Keratinocyte (primary cell): ENCODE measurements around the gene TRPC3. TPM values are rescaled to one million over a fixed set of nuclear protein-coding genes. Genes with fewer than 3 reads are reported as not detected.

Experiments
- DNase-seq: peaks from one replicate; pipeline ENCODE4 v3.0.0-alpha.2; 2011; ENCODE audit warnings: low read depth, missing footprints, low spot score
- FAIRE-seq: peaks from 2 replicates; lab custom pipeline; 2011; peaks lifted over from hg19 to GRCh38; lab: Jason Lieb, UNC
- H2AFZ ChIP-seq: 2 replicates; pipeline ENCODE4 v1.6.0; 2012; ENCODE audit warnings: low read length, control low read depth, inconsistent platforms; ENCODE audit not compliant: control insufficient read depth
- H3K27ac ChIP-seq: 2 replicates; pipeline ENCODE4 v1.5.1; 2011; ENCODE audit warnings: low read length; ENCODE audit not compliant: control insufficient read depth, insufficient read depth
- H3K27me3 ChIP-seq: 3 replicates; pipeline ENCODE4 v1.6.0; 2011; ENCODE audit warnings: low read length; ENCODE audit not compliant: control insufficient read depth, insufficient read depth; ENCODE audit errors: extremely low read depth
- H3K36me3 ChIP-seq, 2 experiments: 2 replicates in 1 of 2; 3 replicates in 1 of 2; pipeline ENCODE4 v1.5.1; 2011; ENCODE audit warnings: low read length in 2 of 2, mild to moderate bottlenecking in 1 of 2; ENCODE audit not compliant: control insufficient read depth in 2 of 2, insufficient read depth in 2 of 2; ENCODE audit errors: extremely low read depth in 1 of 2
- H3K4me1 ChIP-seq: 3 replicates; pipeline ENCODE4 v1.5.1; 2011; ENCODE audit warnings: low read length; ENCODE audit not compliant: control insufficient read depth, insufficient read depth; ENCODE audit errors: extremely low read depth
- H3K4me2 ChIP-seq: 3 replicates; pipeline ENCODE4 v1.6.0; 2011; ENCODE audit warnings: low read depth, low read length; ENCODE audit not compliant: control insufficient read depth, insufficient read depth; ENCODE audit errors: extremely low read depth
- H3K4me3 ChIP-seq, 3 experiments: fragments of 200-600 bp in 1 of 3; sonication (generic) in 1 of 3; 2 replicates in 2 of 3; 3 replicates in 1 of 3; pipeline ENCODE4 v1.5.1; 2011 to 2016; ENCODE audit warnings: low read length in 3 of 3, mild to moderate bottlenecking in 3 of 3, control low read depth in 2 of 3, inconsistent platforms in 1 of 3, low read depth in 1 of 3, mixed read lengths in 1 of 3, mixed run types in 1 of 3, moderate library complexity in 1 of 3; ENCODE audit not compliant: control insufficient read depth in 2 of 3, insufficient read depth in 2 of 3; ENCODE audit errors: extremely low read depth in 1 of 3
- H3K79me2 ChIP-seq: 2 replicates; pipeline ENCODE4 v1.6.0; 2012; ENCODE audit warnings: low read length; ENCODE audit not compliant: control insufficient read depth, insufficient read depth
- H3K9ac ChIP-seq: 3 replicates; pipeline ENCODE4 v1.6.0; 2011; ENCODE audit warnings: low read length; ENCODE audit not compliant: control insufficient read depth, insufficient read depth; ENCODE audit errors: extremely low read depth
- H3K9me1 ChIP-seq: 3 replicates; pipeline ENCODE4 v1.6.0; 2011; ENCODE audit warnings: low read length; ENCODE audit not compliant: control insufficient read depth, insufficient read depth; ENCODE audit errors: extremely low read depth
- H3K9me3 ChIP-seq: 2 replicates; pipeline ENCODE4 v1.5.1; 2012; ENCODE audit warnings: low read depth, low read length; ENCODE audit not compliant: control insufficient read depth
- H4K20me1 ChIP-seq: 3 replicates; pipeline ENCODE4 v1.6.0; 2011; ENCODE audit warnings: low read length; ENCODE audit not compliant: control insufficient read depth, insufficient read depth; ENCODE audit errors: extremely low read depth
- EZH2 ChIP-seq: IDR thresholded peaks from one replicate; pipeline ENCODE4 v1.6.1; 2012; ENCODE audit warnings: inconsistent platforms, mild to moderate bottlenecking, low read length, moderate library complexity
- dilution Hi-C: fragments of 300-500 bp; cut with MboI; formaldehyde crosslinking; loops from one replicate; pipeline ENCODE4 v1.7.0; 2020; ENCODE audit warnings: low sequenced_read_pairs; ENCODE audit not compliant: extremely low pct_ligation_motif_present
- polyA plus RNA-seq, 5 experiments: library from polyadenylated mRNA; depleted of rRNA in 3 of 5; stranded (reverse) in 3 of 5; stranded (forward) in 1 of 5; unstranded in 1 of 5; fragments of >200 nt; gene quantifications; 1 replicate in 1 of 5; 2 replicates in 3 of 5; 3 replicates in 1 of 5; pipeline versions ENCODE4 v1.2.1 to v1.2.3, GENCODE V29; 2011 to 2012; ENCODE audit warnings: missing spikeins in 2 of 5, low read depth in 1 of 5, low replicate concordance in 1 of 5
- TF ChIP-seq, protein P1 (sequence below), 3 experiments: IDR thresholded peaks in 1 of 3; conservative IDR thresholded peaks in 1 of 3; optimal IDR thresholded peaks in 1 of 3; 2 replicates in 2 of 3; 3 replicates in 1 of 3; pipeline versions ENCODE3 to v1.5.1; 2011; ENCODE audit warnings: low read length in 3 of 3, mild to moderate bottlenecking in 3 of 3, moderate library complexity in 2 of 3, control low read depth in 1 of 3, inconsistent platforms in 1 of 3; ENCODE audit not compliant: insufficient read depth in 2 of 3; ENCODE audit errors: extremely low read depth in 1 of 3

Gene TRPC3
- polyA plus RNA-seq, 1 donor (not counting 4 experiments of a cell fraction or from before 2014, with no cell fraction given): not detected

DNA sequence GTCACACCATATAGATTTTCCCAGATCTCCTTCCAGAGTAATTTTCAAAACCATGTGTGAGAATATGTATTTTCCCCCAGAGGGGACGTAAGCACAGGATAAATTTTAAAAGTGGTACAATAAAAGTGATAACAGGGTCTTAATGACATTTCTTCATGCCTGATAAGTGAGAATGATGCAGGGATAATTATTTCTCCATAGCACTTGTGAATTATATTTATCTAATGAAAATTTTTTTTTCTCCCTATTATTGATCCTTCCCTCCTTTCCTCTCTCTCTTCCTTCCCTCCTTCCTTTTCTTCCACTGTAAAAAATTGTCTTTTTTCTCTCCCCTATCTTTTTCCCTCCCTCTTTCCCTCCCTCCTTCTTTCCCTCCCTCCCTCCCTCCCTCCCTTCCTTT lies 17.0 kb upstream of the TRPC3 start:
- H3K4me1 ChIP-seq: no peaks in the 10 kb centered on the region
- no peak overlapping the region for H3K9ac ChIP-seq
- no peaks in the 10 kb centered on the region for H3K79me2 ChIP-seq
- H3K9me3 ChIP-seq: no peaks in the 10 kb centered on the region
- DNase-seq (no peak), FAIRE-seq (no peak)
- no peak overlapping the region for H3K4me3 ChIP-seq
- no peaks in the 10 kb centered on the region for H3K27me3 ChIP-seq
- H3K27ac ChIP-seq: no peak overlapping the region
- no peak for TF ChIP-seq EZH2
- no peaks in the 10 kb centered on the region for H3K36me3 ChIP-seq
- no peak overlapping the region for H3K4me2 ChIP-seq
- H2AFZ ChIP-seq: no peak overlapping the region
- dilution Hi-C loops: no loop called here
- H3K9me1 ChIP-seq: no peaks in the 10 kb centered on the region
- H4K20me1 ChIP-seq: no peaks in the 10 kb centered on the region

DNA sequence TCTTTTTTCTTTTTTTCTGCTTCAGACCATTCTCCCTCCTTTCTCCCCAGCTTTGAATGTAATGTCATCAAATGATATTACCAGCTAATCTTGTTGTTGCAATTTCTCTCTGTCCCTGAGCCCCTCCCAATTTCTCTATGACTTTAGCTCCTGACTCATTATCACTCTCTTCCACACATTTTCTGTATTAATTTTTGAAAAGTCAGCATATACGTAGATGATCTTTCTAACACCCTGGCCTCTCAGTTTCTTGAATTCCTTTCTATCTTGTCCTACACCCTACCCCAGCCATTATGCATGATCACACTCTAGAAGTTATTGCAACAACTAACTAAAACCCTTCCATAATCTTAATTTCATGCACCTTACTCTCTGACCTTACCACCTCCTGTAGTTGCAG lies 13.1 kb upstream of the TRPC3 start:
- no peak overlapping the region for H3K9ac ChIP-seq
- FAIRE-seq: no peak
- H2AFZ ChIP-seq: no peak overlapping the region
- TF ChIP-seq, protein P1, sequence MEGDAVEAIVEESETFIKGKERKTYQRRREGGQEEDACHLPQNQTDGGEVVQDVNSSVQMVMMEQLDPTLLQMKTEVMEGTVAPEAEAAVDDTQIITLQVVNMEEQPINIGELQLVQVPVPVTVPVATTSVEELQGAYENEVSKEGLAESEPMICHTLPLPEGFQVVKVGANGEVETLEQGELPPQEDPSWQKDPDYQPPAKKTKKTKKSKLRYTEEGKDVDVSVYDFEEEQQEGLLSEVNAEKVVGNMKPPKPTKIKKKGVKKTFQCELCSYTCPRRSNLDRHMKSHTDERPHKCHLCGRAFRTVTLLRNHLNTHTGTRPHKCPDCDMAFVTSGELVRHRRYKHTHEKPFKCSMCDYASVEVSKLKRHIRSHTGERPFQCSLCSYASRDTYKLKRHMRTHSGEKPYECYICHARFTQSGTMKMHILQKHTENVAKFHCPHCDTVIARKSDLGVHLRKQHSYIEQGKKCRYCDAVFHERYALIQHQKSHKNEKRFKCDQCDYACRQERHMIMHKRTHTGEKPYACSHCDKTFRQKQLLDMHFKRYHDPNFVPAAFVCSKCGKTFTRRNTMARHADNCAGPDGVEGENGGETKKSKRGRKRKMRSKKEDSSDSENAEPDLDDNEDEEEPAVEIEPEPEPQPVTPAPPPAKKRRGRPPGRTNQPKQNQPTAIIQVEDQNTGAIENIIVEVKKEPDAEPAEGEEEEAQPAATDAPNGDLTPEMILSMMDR (optimal IDR thresholded peaks at IDR 0.05 in 1 of 3, IDR thresholded peaks at IDR 0.05 in 1 of 3, conservative IDR thresholded peaks at IDR 0.05 in 1 of 3; ENCODE audit: extremely low read depth in 1 of 3, insufficient read depth in 2 of 3, low read length in 3 of 3): no peak
- TF ChIP-seq EZH2: no peak
- H3K27ac ChIP-seq: no peak overlapping the region
- no peak overlapping the region for H3K4me3 ChIP-seq
- H4K20me1 ChIP-seq: no peaks in the 10 kb centered on the region
- no peak overlapping the region for H3K4me2 ChIP-seq
- no peaks in the 10 kb centered on the region for H3K36me3 ChIP-seq
- dilution Hi-C loops: no loop called here
- no peak for DNase-seq
- H3K27me3 ChIP-seq: no peaks in the 10 kb centered on the region
- no peaks in the 10 kb centered on the region for H3K79me2 ChIP-seq
- no peaks in the 10 kb centered on the region for H3K9me3 ChIP-seq
- no peaks in the 10 kb centered on the region for H3K4me1 ChIP-seq
- no peaks in the 10 kb centered on the region for H3K9me1 ChIP-seq

DNA sequence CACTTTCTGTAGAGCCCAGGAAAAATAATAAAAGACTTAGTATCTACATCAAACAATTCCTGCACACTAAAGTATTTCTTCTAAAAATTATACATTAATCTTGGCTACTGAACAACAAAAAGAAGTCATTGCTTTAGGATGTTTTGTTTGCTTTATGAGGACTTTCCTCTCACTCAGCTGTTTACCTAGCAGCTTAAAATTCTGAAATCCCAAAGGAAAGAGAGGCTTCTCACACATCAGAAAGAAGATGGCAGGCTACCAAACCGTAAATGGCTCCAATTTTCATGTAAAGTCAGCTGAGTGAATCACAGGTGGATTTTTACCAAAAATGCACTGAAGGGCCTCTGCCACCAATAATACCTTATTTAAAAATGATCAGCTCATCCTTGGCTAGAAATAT lies 9.0 kb upstream of the TRPC3 start:
- no peak overlapping the region for H2AFZ ChIP-seq
- dilution Hi-C loops: no loop called here
- H3K27me3 ChIP-seq: no peaks in the 10 kb centered on the region
- H3K27ac ChIP-seq: no peak overlapping the region
- H4K20me1 ChIP-seq: no peaks in the 10 kb centered on the region
- no peaks in the 10 kb centered on the region for H3K9me3 ChIP-seq
- DNase-seq (no peak), FAIRE-seq (no peak)
- TF ChIP-seq EZH2: no peak
- TF ChIP-seq, protein P1 (optimal IDR thresholded peaks at IDR 0.05 in 1 of 3, IDR thresholded peaks at IDR 0.05 in 1 of 3, conservative IDR thresholded peaks at IDR 0.05 in 1 of 3; ENCODE audit: extremely low read depth in 1 of 3, insufficient read depth in 2 of 3, low read length in 3 of 3): no peak
- no peak overlapping the region for H3K4me3 ChIP-seq
- H3K79me2 ChIP-seq: no peaks in the 10 kb centered on the region
- no peaks in the 10 kb centered on the region for H3K9me1 ChIP-seq
- no peak overlapping the region for H3K4me2 ChIP-seq
- no peak overlapping the region for H3K9ac ChIP-seq
- H3K36me3 ChIP-seq: no peaks in the 10 kb centered on the region
- no peaks in the 10 kb centered on the region for H3K4me1 ChIP-seq
